Colon (tissue), 2 donors: ENCODE results near the gene CXXC1.
"Not testable (repeated sequence)": the region's sequence is repeated elsewhere in the genome, so short reads cannot be mapped to it uniquely, and the experiment has no call there.

Source experiments
- FAIRE-seq: peaks from 2 replicates; lab custom pipeline; 2012; peaks lifted over from hg19 to GRCh38; lab: Jason Lieb, UNC
- donor health status: control.
- donor health status: control.

The CXXC1 gene

DNA sequence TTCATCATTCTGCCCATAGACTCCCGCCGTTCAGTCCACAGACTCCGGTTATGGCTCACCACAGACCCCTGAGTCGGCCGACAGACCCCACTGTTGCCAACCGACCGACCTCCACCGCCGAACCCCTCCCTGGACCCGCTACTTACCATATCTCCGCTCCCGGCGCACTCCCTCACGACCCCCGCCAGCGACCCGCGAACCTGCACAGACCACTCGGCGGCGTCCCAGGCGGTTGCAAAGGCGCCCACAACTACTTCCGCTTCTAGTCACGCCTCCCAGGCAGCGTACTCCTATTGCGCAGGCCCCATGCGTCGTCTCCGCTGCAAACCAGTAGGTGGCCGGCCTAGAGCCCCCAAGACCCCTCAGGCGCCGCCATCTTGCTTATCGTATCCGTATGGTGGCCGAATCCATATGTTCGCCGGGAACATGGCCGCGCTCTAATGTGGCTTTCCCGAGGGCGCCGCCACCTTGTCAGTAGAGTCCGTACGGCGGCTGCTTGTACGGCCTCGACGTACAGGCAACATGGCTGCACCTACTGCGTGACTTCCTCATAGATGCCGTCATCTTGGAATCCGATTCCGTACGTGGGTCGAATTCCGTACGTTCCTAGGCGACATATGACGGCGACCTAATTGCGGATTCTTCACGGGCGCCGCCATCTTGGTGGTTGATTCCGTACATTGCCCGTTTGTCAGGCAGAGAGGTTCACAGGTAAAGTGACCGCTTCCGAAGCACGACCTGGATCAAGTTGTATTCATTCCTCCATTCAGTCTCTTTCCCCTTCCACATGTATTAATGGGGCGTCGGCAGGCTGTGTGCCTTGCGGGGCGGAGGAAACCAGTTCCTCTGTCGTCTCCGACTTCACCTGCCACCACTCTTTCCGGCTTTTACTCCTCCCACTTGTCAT lies at the start of gene CXXC1:
Gene CXXC1, minus strand, starts transcription at position 252 of the 907 bp plus-strand sequence. Its CDS starts 103 bp downstream, at position 149.
- FAIRE-seq, result peak; percentile 93

DNA sequence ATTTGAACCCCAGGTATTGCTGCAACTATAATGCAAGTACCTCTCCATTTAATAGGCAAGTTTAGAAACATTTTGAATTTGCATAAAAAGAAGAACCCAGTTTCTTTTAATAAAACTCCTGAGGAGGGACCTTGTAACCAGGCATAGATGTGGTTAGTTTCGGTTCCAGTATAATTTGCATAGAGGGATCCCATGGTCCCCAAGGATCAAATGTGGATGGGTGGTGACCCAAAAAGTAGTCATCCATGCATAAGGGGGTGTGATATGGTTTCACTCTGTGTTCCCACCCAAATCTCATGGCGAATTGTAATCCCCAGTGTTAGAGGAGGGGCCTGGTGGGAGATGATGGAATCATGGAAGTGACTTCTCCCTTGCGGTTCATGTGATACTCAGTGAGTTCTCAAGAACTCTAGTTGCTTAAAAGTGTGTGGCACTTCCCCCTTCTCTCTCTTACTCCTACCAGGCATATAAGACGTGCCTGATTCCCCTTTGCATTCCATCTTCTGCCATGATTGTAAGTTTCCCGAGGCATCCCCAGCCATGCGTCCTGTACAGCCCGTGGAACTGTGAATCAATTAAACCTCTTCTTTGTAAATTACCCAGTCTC lies 47.2 kb upstream of the CXXC1 start:
- FAIRE-seq, result no peak

DNA sequence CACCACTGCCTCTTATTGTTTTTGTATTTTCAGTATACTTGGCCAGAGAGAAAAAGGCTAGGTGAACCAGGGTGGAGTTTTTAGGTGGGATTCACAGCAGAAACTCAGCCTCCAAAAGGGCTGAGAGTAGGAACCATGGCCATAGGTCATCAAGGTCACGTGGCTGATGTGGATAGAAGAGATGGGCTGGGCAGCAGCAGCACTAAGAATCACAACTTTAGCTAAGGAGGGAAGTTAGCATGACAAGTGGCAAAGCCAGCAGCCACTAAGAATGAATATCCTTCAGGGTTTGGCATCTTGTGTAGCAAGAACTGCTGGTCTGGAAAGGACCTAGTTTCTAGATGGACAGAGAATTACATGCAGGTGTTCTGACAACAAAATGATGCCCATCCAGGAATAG lies 44.2 kb upstream of the CXXC1 start:
- no peak for FAIRE-seq

DNA sequence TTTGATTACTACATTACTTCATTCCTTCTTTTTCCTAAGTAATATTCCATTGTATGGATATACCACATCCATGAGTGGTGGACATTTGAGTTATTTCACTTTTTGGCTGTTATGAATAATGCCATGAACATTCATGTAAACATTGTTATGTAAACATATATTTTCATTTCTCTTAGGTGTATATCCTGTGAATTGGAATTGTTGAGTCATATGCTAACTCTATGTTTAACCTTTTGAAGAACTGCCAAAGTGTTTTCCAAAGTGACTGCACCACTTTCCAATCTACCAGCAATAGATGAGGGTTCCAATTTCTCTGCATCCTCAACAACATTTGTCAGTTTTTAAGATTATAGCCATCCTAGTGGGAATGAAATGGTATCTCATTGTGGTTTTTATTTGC lies 42.7 kb upstream of the CXXC1 start:
- FAIRE-seq, result no peak

DNA sequence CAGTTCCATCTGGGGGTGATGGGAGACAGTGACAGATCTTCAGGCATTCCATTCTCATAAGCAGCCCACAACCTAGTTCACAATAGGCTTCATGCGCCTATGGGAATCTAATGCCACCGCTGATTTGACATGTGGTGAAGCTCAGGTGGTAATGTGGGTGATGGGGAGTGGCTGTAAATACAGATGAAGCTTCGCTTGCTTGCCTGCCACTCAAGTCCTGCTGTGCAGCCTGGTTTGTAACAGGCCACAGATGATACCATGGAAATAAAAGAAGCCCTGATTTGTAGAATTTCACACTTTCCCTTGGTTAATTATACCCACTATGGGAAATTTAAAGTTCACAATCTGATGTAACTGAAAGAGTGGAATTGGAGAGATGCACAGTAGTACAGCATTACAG lies 40.5 kb upstream of the CXXC1 start:
- FAIRE-seq, result no peak

DNA sequence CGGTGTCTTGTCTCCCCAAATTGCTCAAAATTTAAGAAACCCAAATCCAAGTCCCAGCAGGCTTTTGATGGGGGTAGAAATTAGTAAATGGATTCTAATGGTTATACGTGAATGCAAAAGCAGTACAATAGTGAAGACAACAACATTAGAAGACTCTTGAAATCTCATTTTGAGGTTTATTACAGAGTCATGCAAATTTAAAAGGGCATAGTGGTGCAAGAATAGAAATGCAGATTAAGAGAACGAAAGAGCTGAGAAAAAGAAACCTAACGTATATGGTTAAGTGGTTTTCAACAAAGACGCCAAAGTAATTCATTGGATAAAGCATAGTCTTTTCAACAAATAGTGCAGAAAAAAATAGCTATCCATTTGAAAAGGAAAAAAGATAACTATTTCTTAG lies 33.2 kb upstream of the CXXC1 start:
- no peak for FAIRE-seq

DNA sequence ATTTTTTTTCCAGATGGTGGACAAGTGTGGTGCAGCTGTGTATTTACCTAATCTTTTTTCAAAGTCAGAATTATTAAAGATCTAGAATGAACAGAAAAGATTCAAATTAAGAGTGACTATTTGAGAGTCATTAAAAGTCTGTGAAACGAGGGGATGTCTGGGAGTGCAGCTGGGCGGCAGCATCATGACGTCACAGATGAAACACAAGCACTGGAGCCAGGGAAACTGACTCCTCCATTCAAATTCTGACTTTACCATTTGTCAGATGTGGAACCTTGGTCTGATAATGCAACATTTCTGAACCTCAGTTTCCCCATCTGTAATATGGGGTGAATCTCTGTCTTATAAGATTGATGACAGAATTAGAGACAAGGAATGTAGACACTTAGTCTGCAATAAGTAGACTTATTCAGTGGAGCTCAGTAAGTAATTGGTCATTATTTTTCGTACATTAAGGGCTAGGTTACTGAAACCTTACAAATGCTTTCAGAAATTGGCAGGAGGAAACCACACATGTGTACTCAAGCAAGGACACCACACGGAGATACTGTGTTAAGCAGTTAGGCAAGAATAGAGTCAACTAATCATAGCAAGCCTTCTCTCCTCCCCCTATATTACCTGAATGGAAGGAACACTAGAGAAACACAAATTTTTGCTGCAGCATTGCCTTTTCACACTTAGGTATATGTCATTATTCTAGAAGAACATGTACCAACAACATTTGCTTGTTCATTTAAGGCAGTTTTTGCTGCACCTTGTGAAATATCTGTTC lies 27.8 kb upstream of the CXXC1 start:
- no peak for FAIRE-seq

DNA sequence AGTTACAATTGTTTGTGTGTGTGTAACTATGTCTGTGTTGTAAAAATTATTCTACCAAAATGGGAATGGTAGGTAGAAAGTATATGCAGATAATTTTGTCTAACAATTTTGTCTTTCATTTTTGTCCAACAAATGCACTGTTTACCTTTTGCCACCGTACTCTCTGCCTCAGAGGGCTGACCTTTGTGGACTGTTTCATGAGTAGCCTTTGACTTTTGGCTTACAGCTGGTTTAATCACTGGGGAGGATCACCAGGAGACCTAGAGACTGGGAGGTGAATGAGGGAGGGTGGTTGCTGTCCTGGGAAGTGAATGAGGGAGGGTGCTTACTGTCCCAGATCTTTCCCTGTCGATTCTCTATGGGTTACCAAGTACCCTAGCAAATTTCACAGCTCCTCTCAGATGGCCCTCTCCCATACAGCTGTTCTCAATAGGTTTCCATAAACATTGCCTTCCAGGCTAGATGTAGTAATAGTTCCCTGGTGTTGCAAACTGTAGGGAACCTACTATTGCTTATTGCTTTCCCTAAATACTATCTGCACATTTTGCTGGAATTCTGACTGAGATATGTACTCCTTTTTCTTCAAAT lies 26.5 kb upstream of the CXXC1 start:
- FAIRE-seq, result no peak

DNA sequence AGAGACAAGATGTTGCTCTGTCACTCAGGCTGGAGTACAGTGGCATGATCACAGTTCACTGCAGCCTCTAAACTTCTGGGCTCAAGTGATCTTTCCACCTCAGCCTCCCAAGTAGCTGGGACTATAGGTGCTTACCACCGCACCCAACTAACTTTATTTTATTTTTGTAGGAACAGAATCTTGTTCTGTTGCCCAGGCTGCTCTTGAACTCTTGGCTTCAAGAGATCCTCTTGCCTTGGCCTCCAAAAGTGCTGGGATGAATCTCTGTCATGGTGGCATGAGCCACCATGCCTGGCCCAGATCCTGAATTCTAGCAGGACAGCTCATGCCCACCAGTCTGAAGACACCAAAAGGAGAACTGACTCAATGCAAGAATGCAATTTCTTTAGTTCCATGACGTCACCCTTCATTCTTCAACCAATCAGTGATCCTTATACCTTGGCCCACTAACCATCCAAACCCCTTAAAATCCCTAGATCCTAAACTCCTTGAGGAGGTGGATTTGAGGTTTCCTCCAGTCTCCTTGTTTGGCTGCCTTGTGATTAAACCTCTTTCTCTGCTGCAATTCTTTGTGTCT lies 25.6 kb upstream of the CXXC1 start:
- no peak for FAIRE-seq

DNA sequence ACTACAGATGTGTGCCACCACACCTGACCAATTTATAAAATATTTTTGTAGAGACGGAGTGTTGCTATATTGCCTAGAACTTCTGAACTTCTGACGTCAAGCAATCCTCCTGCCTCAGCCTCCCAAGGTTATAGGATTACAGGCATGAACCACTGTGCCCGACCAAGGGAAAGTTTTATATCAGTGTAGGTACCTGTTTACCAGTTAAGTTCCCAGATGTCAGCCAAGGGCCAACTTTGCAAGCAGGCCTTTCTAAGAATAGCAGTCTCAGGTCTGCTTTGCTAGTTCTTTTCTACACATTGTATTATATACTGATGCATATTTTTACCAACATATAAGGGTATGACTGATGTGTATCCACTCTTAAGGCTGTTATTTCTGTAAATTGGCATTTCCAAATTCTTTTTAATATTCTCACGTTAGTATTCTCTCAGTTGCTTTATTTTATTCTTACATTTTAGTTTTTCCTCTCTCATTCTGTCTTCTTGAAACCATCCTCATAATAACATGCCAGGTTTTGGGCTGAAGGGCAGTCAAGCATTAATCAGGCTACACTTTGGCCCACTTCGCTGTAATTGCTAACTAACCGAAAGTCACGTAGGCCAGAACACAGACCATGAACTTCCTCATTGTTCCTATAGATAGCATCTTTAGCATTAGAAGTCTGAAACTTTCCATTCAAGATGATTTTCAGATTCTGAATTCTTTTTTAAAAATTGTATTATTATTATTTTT lies 25.0 kb upstream of the CXXC1 start:
- no peak for FAIRE-seq

DNA sequence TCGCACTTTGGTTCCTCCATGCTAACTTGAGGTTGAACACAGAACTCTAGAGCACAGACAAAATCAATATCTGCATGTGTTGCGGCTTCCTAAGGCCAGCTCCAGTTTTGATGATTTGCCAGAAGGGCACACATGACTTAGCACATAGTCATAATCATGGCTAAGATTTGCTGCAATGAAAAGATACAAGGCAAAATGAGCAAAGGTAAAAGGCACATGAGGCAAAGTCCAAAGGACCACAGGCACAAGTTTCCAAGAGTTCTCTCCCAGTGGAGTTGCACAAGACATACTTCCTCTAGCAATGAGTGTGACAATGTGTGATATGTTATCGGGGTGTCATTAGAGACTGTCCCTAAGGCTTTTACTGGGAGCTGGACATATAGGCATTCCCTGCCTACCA lies 24.2 kb upstream of the CXXC1 start:
- FAIRE-seq, result no peak

DNA sequence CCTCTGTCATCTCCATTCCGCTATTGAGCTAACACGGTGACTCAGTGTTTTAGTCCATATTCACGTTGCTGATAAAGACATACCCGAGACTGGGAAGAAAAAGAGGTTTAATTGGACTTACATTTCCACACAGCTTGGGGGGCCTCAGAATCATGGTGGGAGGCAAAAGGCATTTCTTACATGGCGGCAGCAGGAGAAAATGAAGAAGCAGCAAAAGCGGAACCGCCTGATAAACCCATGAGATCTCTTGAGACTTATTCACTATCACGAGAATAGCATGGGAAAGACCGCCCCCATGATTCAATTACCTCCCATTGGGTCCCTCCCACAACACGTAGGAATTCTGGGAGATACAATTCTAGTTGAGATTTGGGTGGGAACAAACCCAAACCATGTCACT lies 22.6 kb upstream of the CXXC1 start:
- FAIRE-seq, result no peak

DNA sequence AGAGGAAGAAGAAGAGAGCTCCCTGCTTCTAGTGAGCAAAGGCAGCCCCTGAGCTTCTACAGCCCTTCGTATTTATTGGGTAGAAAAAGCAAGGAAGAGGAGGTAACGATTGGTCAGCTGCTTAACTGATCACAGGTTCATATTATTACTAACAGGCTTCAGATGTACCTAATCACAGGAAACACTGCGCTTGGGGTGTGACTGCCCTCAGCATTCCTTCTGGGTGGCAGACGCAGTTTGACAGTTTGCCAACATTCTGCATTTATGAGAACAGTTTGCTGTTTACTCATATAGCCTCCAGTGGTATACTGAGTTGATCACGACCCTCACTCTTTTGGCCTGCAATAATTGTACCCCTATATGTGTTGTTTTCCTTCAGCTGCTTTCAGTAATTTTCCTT lies 21.4 kb upstream of the CXXC1 start:
- FAIRE-seq, result not testable (repeated sequence)

DNA sequence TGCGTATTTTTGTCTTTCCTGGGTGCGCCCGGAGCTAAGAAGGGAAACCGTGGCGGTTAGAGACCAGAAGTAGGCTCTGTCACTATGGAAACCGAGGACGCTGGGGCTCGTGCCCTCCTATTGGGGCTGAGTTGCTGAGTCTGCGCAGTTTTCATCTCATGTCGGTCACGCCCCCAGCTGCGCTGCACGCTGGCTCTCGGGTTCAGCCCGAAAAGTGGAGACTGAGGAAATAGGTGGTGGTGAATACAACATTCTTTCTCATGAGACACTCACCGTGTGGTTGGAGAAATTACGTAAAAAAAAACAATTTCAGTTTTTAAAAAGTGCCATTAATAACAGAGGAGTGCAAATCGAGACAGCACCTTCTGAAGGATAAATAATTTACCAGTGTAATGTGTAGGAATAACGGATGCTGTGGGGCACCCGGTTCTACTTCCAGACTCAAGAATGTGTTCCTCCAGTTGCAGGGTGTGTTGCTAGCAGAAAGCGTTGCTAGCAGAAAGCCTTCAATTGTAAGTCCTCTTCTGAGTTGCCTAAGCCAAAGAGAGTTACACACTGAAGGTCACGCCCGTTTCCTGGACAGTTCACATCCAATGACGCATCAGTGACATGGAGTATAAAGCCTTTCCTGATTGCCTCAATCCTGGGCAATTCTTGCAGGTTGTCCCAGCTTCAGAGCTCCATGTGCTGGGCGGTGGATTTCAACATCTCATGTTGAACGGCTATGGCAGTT lies 20.4 kb upstream of the CXXC1 start:
- FAIRE-seq, result no peak

DNA sequence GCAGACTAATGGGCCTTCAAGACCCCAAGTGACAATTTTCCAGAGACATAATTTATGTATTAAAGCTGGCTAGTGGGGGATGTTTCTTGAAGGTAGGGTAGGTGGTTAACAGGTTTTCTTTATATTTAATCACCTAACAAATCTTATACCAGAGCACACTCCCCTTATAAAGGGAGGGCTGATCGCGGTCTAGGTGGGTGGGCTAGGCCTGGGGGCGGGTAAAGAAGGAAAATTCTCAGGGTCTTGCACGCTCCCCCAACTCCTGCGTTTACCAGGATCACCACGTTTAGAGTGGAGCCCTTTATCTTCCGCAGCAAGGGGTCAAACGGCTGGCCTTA lies 19.9 kb upstream of the CXXC1 start:
- FAIRE-seq, result no peak

DNA sequence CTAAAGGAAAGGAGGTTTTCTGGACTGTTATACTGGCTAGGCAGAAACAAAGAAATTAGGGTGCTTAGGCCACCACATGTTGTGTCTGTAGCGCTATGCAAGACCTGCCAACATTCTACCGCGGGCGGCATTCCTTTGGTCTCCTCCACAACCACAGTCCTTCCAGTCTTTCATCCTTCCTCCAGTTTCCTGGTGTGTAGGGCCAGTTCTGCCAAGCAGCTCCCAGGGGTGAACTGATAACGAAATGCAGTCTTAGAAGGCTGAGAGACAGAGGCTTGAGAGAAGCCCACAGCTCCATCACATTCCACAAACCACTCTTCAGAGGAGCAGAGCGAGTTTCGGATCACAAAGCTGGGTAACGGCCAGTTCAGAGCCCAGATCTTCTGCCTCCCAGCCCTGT lies 19.5 kb upstream of the CXXC1 start:
- FAIRE-seq, result no peak

DNA sequence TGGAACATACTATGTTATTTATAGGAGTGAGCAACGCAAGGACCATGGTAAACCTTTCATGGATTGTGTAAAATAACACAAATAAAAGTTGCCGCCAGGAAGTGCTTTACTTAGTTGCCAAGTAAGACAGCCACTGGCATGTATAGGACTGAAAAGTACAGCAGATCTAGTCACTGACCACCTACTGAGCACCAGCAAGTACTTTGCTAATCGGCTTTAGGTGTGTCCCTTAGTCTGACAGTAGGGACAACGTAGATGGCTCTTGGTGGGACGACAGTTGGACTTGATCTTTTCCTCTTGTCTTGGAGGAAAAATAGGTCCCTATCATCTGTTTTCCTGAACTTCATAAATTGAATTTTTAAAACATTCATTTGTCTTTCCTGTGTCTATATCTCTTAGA lies 13.6 kb upstream of the CXXC1 start:
- FAIRE-seq, result no peak

DNA sequence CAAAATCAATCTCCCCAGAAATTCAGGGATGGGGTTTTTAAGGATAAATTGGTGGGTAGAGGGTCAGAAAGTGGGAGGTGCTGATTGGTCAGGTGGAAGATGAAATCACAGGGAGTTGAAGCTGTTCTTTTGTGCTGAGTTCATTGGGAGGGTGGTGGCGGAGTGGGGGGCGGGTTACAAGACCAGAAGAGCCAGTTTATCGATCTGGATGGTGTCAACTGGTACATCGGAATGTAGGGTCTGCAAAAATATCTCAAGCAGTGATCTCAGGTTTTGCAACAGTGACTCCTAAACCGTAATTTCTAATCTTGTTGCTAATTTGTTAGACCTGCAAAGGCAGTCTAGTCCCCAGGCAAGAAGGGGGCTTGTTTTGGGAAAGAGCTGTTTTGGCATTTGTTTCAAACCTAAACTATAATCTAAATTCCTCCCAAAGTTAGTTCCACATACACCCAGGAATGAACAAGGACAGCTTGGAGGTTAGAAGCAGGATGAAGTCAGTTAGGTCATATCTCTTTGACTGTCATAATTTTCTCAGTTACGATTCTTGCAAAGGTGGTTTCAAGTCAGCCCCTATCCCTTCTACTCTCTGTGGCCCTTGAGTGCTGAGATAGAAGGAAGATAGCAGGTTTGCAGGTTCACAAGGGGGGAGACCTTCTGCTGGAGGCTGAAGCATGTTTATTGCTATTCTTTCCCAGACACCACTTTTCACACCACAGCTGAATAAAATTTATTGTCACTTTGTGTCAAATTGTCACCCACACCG lies 12.3 kb upstream of the CXXC1 start:
- no peak for FAIRE-seq

DNA sequence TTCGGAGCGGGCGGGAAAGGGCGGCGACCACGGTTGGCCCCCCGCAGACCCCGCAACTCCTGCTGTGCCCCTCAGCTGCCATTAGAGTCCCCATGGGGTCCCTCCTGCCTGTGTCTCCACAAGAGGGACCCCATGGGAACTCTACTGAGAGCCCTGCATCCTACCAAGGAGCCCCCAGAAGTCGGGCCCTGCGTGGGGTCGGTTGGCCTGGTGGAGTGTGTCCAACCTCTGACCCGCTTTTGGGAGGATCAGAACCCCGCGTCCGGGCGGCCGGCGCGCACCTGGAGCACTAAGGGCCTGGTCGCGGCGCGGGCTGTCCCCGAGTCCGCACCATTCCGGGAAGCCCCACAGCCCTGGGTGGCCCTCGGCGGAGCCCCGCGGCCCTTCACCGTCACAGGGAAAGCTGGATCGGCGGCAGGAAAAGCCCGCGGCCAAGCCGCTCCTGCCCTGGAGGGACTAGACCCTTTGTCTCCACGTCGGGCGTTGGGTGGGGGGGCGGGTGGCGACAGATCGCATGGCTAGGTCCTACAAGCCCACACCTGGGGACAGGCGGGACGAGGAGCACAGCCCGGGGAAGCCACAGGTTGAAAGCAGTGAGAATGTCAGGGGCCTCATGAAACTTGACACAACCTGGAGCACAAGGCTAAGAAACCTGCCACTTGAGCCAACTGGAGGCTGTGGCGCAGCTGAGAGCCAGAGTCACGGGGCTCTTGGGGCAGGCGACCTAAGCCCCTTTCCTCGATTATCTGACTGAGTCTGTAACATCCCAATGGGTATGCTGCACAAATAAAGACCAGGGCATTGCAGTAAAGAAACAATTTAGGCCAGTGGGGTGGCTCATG lies 11.2 kb upstream of the CXXC1 start:
- no peak for FAIRE-seq
